GM18861 (cell line): Measurements from ENCODE around the gene LAMC3.
"Not testable (repeated sequence)": the region's sequence is repeated elsewhere in the genome, so short reads cannot be mapped to it uniquely, and the experiment has no call there.

Experiments used
- ATAC-seq: cut with Tn5 transposase; IDR thresholded peaks from one replicate; pipeline ENCODE4 v1.9.1; 2021; ENCODE audit not compliant: unreplicated experiment

The LAMC3 gene

DNA sequence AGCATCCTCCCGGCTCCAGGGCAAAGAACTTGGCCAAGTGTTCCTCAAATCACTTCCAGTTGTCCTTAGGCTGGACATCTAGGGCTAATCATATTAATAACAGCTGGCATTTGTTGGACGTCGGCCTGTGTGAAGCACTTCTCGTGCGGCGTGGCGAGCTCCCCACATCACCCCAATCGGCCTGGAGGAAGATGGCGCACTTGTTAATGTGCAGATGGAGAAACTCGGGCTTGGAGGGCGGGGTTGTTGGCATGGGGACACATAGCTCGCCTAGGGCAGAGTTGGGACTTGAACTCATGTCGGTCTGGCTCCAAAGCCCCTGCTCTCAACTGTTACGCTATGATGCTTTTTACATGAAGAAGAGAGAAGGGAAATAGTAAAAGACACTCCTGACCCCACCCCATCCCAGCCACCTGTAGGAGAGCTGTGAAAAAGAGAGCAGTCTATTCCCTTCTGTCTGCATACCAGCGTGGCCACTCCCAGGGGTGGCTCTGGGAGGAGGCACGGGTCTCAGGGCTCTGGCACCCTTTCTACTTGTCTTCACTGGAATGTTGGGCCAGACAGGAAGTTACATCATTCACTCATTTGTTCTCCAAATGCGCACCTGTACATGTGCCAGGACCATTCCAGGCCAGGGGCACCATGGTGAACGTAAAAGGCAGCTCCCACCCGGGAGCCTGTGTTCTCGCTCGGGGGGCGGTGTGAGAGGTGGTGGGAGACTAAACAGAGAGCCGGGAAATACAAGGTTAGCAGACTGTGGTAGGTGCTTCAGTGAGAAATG lies 103.6 kb downstream of the LAMC3 start:
- ATAC-seq, result no peak

- no peak for ATAC-seq
These were observed 104.7 kb downstream of the LAMC3 start for GRCh38 chr9:131113655-131114054.

GRCh38 chr9:131114084-131114535 lies 105.1 kb downstream of the LAMC3 start:
- ATAC-seq, result no peak

DNA sequence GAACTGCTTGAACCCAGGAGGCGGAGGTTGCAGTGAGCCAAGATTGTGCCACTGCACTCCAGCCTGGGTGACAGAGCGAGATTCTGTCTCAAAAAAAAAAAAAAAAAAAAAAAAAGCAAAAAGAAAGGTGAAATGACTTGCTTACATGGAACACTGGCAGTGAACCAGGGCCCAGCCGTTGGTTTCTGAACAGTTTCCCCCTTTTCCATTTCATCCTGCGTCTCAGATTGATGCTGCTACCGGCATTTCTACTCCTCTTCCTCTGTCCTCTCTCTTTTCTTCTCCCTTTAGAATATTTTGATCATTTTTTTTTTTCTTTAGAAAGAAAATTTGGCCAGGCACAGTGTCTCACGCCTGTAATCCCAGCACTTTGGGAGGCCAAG lies 106.4 kb downstream of the LAMC3 start:
- ATAC-seq, result not testable (repeated sequence)

DNA sequence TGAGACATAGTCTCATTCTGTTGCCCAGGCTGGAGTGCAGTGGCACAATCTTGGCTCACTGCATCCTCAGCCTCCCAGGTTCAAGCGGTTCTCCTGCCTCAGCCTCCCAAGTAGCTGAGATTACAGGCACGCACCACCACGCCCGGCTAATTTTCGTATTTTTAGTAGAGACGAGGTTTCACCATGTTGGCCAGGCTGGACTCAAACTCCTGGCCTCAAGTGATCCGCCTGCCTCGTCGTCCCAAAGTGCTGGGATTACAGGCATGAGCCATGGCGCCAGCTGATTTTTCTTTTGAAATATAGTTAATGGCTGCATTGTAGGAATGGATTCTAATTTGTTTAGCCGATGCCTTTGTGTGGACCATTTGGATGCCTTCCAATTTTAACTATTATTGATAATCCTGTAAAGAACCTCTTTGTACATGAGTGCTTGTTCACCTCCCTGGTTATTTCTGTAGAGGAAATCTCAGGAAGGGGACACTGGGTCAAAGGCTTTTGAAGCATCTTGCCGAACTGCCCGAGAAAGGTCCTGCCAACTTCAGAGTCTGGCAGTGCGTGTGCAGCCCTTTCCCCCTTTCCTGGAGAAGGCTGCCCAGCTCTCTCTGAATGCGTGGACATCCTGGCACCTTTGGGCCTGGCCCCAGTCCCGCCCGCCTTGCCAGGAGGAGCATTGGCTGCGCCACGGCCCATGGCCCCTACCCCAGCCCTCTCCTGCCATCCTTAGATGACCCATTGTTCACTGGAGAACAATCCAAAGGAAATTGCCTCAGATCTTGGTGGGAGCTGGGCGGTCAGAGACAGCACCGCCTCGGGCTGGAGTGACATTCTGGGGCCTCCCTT lies 107.5 kb downstream of the LAMC3 start:
- no peak for ATAC-seq

DNA sequence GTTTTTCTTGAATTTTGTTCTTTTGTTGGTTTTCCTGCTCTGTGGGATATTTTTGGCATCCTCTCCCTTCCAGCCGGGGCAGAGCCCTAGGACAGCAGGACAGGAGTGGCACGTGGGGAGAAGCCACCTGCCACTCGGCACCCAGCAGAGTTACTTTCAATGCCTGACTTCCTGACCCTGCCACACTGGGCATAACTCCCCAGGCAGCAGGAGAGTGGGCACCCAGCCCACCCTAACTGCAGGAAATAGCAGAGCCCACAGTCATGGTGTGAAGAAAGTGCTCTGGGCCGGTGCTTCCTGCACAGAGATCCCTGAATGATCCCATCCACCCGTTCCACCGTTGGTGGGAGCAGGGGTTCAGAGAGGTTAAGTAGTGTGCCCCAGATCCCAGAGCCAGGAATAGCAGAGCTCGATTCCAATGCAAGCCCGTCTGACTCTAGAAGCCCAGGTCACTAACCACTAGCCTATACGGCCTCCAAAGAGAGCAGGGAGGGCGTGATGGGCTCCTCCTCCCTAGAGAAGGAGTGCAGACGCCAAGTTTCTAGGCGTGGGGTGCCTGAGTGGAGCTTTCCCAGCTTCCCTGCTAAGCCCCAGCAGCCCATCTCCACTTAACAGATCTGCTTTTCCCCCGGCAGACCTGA lies 108.3 kb downstream of the LAMC3 start:
- ATAC-seq, result no peak

- no peak for ATAC-seq
These were observed 108.8 kb downstream of the LAMC3 start for GRCh38 chr9:131117762-131118145.

GRCh38 chr9:131119600-131119999 lies 110.6 kb downstream of the LAMC3 start:
- ATAC-seq, result no peak

DNA sequence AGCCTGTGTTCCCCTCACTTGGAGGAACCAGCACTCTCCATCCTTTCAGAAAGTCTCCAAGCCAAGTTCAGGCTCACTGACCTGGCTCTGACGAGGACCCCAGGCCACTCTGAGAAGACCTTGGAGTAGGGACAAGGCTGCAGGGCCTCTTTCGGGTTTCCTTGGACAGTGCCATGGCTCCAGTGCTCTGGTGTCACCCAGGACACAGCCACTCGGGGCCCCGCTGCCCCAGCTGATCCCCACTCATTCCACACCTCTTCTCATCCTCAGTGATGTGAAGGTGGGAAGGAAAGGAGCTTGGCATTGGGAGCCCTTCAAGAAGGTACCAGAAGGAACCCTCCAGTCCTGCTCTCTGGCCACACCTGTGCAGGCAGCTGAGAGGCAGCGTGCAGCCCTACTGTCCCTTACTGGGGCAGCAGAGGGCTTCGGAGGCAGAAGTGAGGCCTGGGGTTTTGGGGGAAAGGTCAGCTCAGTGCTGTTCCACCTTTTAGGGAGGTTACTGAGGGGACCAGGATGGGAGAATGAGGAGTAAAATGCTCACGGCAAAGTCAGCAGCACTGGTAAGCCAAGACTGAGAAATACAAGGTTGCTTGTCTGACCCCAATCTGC lies 111.8 kb downstream of the LAMC3 start:
- ATAC-seq, result no peak

GRCh38 chr9:131121346-131121745 lies 112.4 kb downstream of the LAMC3 start:
- ATAC-seq, result no peak

DNA sequence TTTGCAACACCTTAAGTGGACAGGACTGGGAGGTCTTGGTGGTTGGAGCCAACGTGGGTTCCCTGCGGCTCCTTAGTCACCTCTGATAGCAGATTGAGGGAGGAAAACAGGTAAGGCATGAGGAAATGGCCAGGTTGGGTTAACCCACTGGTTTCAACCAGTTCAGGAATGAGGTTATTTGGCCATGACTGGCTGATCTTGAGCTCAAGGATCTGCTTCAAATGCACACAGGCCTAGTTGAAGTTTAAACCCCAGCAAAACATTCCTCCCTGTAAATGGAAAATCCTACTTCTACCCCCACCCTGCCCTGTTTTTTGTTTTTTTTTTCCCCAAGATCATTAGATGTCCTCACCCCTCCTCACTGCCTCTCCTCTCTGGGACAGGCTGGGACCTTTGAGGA lies 113.2 kb downstream of the LAMC3 start:
- no peak for ATAC-seq

DNA sequence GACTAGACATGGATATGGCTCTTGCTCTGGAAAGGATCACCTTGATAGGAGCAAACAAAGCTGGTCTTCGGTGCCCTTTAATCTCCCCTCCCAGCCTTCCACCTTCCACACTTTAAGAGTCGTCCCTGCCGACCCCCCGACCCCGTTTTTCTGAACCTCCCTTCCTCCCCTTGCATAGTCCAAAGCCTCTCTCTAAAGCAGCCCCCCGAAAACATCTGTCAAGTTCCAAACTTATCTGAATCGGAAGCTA lies 116.0 kb downstream of the LAMC3 start:
- no peak for ATAC-seq

DNA sequence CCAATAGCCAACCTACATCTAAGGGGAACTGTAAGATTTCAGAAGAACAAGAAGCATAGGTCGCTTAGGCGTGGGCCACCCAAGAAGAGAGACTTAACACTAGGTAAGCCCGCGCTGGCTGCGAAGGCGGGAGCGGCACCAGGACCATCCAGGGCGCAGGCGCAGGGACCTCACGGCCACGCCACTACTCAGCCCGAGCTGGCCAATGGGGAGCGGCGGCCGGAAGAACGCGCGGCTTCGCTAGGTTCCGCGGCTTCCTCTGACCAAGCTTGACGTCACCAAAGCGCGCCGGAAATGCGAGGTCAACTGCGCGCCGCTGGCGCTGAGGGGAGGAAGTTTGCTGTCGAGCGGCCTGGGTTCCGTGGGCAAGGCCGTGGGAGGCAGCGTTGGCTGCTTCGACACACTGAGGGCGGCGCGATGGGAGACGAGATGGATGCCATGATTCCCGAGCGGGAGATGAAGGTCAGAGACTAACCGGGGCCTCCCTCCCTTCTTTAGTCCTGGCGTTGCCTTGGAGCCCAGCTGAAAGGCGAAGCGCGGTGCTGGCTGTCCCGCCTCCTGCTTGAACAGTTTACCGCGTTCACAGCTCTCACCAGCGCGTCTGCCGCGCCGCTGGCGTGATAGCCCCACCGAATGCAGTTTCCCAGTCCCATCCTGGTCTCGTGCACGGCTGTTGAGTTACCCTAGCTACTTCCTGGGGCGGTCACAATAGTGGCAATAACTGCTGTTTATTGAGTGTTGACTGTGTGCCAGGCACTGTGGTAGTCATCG lies 116.5 kb downstream of the LAMC3 start, which contains the start of gene NUP214:
TSS of gene NUP214 (plus strand) at position 299 of the 771 bp plus-strand sequence. CDS start at position 418, 119 bp downstream.
- ATAC-seq, result peak; percentile 83

DNA sequence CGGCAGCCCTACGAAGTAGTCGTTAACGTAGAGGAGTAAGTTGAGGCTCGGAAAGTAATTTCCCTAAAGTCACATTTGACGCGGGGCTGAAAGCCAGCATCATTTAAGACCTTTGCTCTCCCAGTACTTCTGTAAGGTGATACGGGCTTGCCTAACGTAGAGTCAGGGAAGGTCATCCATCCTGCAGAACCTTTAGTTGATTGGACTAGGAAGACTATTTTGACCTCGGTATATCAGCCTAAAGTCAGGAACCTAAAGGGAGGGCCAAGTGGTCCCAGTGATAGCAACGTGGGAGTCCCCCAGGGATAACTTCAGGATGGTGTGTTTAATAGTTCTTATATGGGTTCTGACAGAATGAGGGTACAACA lies 117.1 kb downstream of the LAMC3 start:
- no peak for ATAC-seq

- ATAC-seq, result no peak
These were observed 120.2 kb downstream of the LAMC3 start for GRCh38 chr9:131129183-131129582.

DNA sequence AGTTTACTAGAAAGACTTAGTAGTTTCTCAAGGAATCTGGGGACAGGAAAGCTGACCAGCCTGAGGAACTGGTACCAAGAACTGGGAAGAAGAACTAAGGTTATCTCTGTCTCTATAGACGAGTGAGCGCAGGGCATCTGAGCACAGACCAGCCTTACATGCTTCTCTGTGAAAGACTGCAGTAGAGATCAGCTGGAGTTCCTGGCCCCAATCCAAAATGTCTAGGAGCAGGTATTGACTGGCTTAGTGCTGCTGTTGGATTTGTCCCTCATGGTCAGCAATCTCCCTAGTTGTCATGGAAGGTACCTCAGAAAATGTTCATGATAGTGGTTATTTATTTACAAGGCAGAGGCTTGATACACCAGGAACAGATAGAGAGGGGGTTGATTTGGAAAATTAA lies 129.7 kb downstream of the LAMC3 start:
- no peak for ATAC-seq

DNA sequence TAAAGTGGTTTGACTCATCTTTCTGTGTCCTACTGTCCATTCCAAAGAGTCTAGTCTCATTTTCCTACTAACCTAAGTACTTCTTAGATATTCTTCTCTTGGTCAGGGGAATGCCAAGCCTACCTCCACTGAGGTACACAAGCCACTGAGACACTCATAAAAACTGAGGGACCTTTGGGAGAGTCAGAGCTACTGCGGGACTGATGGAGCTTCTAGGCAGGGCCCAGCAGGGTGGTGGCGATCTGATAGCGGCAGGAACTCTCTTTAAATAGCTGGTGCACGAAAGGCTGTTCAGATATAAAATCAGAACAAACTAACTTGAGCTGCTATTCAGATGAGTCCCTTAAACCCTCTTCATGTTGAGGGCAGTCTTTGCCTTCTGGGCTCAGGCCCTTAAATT lies 131.1 kb downstream of the LAMC3 start:
- no peak for ATAC-seq

GRCh38 chr9:131140550-131140949 lies 131.6 kb downstream of the LAMC3 start:
- ATAC-seq, result no peak

DNA sequence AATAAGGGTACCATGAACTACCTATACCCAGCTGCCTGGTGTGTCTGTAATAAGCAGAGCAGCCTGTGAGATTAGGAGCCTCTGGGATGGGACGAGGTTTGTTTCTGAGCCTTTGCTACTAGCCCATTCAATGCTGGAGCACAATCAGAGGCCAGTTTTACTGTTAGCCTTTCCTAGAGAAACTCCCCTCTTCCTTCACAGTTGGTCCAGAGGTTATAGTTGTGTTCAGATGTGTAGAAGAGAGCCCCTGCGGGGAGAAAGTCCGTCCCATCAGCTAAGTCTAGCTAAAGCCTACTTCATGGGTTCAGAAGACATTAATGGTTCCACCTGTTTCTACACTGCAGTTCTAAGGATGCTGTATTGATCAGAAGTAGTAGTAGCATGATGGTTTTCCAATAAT lies 133.2 kb downstream of the LAMC3 start:
- no peak for ATAC-seq
